Neural cell (in vitro differentiated cells): ENCODE measurements around the gene ZNF331. TPM values are rescaled to one million over a fixed set of nuclear protein-coding genes. Genes with fewer than 3 reads are reported as not detected.

ENCODE experiments used
- H2AFZ ChIP-seq: fragments of 200-600, 300-800 bp; sonication (generic), shearing (Covaris generic); 2 replicates; pipeline ENCODE4 v1.6.0; 2014; ENCODE audit warnings: low read depth, mild to moderate bottlenecking, antibody characterized with exemption, low read length, moderate library complexity
- H3F3A ChIP-seq: fragments of 200-600 bp; shearing (Covaris generic); 2 replicates; pipeline ENCODE4 v1.6.1; 2016; ENCODE audit warnings: mild to moderate bottlenecking, moderate library complexity, mixed read lengths, antibody characterized with exemption, low read length; ENCODE audit not compliant: insufficient read depth, poor library complexity, severe bottlenecking
- H3K27ac ChIP-seq: fragments of 200-600, 300-800 bp; sonication (generic), shearing (Covaris generic); 2 replicates; pipeline ENCODE4 v1.5.1; 2014; ENCODE audit warnings: mild to moderate bottlenecking, low read length, moderate library complexity
- H3K27me3 ChIP-seq: fragments of 300-800, 200-600 bp; sonication (generic), shearing (Covaris generic); 2 replicates; pipeline ENCODE4 v1.6.0; 2014; ENCODE audit warnings: mild to moderate bottlenecking, low read depth, low read length, moderate library complexity; ENCODE audit not compliant: insufficient read depth
- H3K36me3 ChIP-seq: fragments of 300-800, 200-600 bp; sonication (generic), shearing (Covaris generic); 2 replicates; pipeline ENCODE4 v1.5.1; 2014; ENCODE audit warnings: mild to moderate bottlenecking, antibody characterized with exemption, low read length, moderate library complexity; ENCODE audit not compliant: insufficient read depth
- H3K4me2 ChIP-seq: fragments of 300-800, 200-600 bp; sonication (generic), shearing (Covaris generic); 2 replicates; pipeline ENCODE4 v1.6.0; 2014; ENCODE audit warnings: mild to moderate bottlenecking, low read length
- H3K4me3 ChIP-seq: fragments of 300-800, 200-600 bp; sonication (generic), shearing (Covaris generic); 2 replicates; pipeline ENCODE4 v1.5.1; 2014; ENCODE audit warnings: mild to moderate bottlenecking, low read length, moderate library complexity
- H3K79me2 ChIP-seq: fragments of 200-600 bp; shearing (Covaris generic); replicated peaks from 2 replicates; pipeline ENCODE4 v1.6.0; 2014; ENCODE audit warnings: mild to moderate bottlenecking, low read length, moderate library complexity; ENCODE audit not compliant: insufficient read depth
- H3K9ac ChIP-seq: fragments of 300-800, 200-600 bp; sonication (generic), shearing (Covaris generic); 2 replicates; pipeline ENCODE4 v1.6.1; 2016; ENCODE audit warnings: mild to moderate bottlenecking, low read length, mixed read lengths
- H3K9me2 ChIP-seq: fragments of 200-600 bp; shearing (Covaris generic); 2 replicates; pipeline ENCODE4 v1.6.1; 2016; ENCODE audit warnings: mild to moderate bottlenecking, low read length, mixed read lengths; ENCODE audit not compliant: insufficient read depth
- H3K9me3 ChIP-seq: fragments of 200-600, 300-800 bp; sonication (generic), shearing (Covaris generic); 2 replicates; pipeline ENCODE4 v1.6.1; 2016; ENCODE audit warnings: mild to moderate bottlenecking, mixed run types, low read length, moderate library complexity, mixed read lengths
- H4K20me1 ChIP-seq: fragments of 200-600 bp; shearing (Covaris generic); 2 replicates; pipeline ENCODE4 v1.6.1; 2016; ENCODE audit warnings: mild to moderate bottlenecking, mixed run types; ENCODE audit not compliant: insufficient read depth
- EP300 ChIP-seq: fragments of 450-650 bp; conservative IDR thresholded peaks from 2 replicates; pipeline ENCODE4 v1.6.1; 2014; ENCODE audit warnings: antibody characterized with exemption, mild to moderate bottlenecking, moderate library complexity; ENCODE audit not compliant: poor library complexity, severe bottlenecking
- EZH2 ChIP-seq: fragments of 200-600, 300-800 bp; shearing (Covaris generic), sonication (generic); IDR thresholded peaks from 2 replicates; pipeline ENCODE4 v1.6.1; 2014; ENCODE audit warnings: antibody characterized with exemption, low read length, borderline replicate concordance, mild to moderate bottlenecking; ENCODE audit not compliant: insufficient read depth, poor library complexity, severe bottlenecking
- MXI1 ChIP-seq: fragments of 450-650 bp; conservative IDR thresholded peaks from 2 replicates; pipeline ENCODE4 v1.6.1; 2014; ENCODE audit warnings: antibody characterized with exemption, mild to moderate bottlenecking; ENCODE audit not compliant: poor library complexity, severe bottlenecking
- POLR2AphosphoS5 ChIP-seq: IDR thresholded peaks from 2 replicates; pipeline ENCODE4 v1.6.1; 2012
- RAD21 ChIP-seq: fragments of 450-650 bp; conservative IDR thresholded peaks from 2 replicates; pipeline ENCODE4 v1.6.1; 2014; ENCODE audit warnings: antibody characterized with exemption, mild to moderate bottlenecking, moderate library complexity
- SMC3 ChIP-seq: fragments of 450-650 bp; conservative IDR thresholded peaks from 2 replicates; pipeline ENCODE4 v1.6.1; 2014; ENCODE audit warnings: antibody characterized with exemption, mild to moderate bottlenecking, moderate library complexity; ENCODE audit not compliant: poor library complexity
- TAF1 ChIP-seq: IDR thresholded peaks from 2 replicates; pipeline ENCODE4 v1.6.1; 2012; ENCODE audit warnings: low read depth
- polyA plus RNA-seq: library from polyadenylated mRNA; depleted of rRNA; stranded (reverse); fragments of >200 nt; gene quantifications from 2 replicates; pipeline ENCODE4 v1.2.3, GENCODE V29; 2014
- TF ChIP-seq, protein P1 (sequence below): fragments of 450-650 bp; IDR thresholded peaks from 2 replicates; pipeline ENCODE4 v1.5.1; 2014; ENCODE audit warnings: antibody characterized with exemption, mild to moderate bottlenecking, moderate library complexity; ENCODE audit not compliant: poor library complexity, severe bottlenecking
- TF ChIP-seq, protein P2 (sequence below): IDR thresholded peaks from 2 replicates; pipeline ENCODE4 v1.6.1; 2012; ENCODE audit warnings: borderline replicate concordance

The ZNF331 gene
- polyA plus RNA-seq, 1 donor from 2014 or later = 10.7 TPM

DNA sequence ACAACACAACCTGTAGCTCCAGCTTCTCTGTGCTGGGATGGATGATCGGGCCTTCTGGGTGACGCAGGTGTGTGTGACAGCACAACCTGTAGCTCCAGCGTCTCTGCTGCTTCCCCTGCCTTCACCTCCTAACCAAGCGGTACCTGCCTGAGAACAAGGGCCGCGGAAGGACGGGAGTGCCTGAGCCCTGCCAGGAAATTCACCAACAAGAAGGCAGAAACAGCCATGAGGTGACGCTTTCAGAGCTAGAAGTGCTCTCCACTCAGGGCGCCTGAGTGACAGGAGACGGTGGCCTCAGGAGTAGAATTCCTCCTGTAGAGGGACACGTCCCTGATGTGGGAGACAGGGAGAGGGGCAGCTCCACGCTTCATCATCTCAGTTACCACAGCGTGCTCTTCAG is 17.4 kb downstream of the ZNF331 start:
- H3F3A ChIP-seq = no peaks in the 10 kb centered on the region
- no peak overlapping the region for H3K9ac ChIP-seq
- H4K20me1 ChIP-seq = no peaks in the 10 kb centered on the region
- no peak overlapping the region for H2AFZ ChIP-seq
- no peaks in the 10 kb centered on the region for H3K36me3 ChIP-seq
- no peaks in the 10 kb centered on the region for H3K79me2 ChIP-seq
- H3K27ac ChIP-seq = no peak overlapping the region
- H3K9me2 ChIP-seq = no peaks in the 10 kb centered on the region
- no peaks in the 10 kb centered on the region for H3K9me3 ChIP-seq
- H3K4me2 ChIP-seq = no peak overlapping the region
- H3K27me3 ChIP-seq = no peaks in the 10 kb centered on the region
- TF ChIP-seq TAF1 = no peak
- TF ChIP-seq, protein P1, sequence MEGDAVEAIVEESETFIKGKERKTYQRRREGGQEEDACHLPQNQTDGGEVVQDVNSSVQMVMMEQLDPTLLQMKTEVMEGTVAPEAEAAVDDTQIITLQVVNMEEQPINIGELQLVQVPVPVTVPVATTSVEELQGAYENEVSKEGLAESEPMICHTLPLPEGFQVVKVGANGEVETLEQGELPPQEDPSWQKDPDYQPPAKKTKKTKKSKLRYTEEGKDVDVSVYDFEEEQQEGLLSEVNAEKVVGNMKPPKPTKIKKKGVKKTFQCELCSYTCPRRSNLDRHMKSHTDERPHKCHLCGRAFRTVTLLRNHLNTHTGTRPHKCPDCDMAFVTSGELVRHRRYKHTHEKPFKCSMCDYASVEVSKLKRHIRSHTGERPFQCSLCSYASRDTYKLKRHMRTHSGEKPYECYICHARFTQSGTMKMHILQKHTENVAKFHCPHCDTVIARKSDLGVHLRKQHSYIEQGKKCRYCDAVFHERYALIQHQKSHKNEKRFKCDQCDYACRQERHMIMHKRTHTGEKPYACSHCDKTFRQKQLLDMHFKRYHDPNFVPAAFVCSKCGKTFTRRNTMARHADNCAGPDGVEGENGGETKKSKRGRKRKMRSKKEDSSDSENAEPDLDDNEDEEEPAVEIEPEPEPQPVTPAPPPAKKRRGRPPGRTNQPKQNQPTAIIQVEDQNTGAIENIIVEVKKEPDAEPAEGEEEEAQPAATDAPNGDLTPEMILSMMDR = no peak
- TF ChIP-seq SMC3 = no peak
- TF ChIP-seq MXI1 = no peak
- TF ChIP-seq EZH2 = no peak
- TF ChIP-seq, protein P2, sequence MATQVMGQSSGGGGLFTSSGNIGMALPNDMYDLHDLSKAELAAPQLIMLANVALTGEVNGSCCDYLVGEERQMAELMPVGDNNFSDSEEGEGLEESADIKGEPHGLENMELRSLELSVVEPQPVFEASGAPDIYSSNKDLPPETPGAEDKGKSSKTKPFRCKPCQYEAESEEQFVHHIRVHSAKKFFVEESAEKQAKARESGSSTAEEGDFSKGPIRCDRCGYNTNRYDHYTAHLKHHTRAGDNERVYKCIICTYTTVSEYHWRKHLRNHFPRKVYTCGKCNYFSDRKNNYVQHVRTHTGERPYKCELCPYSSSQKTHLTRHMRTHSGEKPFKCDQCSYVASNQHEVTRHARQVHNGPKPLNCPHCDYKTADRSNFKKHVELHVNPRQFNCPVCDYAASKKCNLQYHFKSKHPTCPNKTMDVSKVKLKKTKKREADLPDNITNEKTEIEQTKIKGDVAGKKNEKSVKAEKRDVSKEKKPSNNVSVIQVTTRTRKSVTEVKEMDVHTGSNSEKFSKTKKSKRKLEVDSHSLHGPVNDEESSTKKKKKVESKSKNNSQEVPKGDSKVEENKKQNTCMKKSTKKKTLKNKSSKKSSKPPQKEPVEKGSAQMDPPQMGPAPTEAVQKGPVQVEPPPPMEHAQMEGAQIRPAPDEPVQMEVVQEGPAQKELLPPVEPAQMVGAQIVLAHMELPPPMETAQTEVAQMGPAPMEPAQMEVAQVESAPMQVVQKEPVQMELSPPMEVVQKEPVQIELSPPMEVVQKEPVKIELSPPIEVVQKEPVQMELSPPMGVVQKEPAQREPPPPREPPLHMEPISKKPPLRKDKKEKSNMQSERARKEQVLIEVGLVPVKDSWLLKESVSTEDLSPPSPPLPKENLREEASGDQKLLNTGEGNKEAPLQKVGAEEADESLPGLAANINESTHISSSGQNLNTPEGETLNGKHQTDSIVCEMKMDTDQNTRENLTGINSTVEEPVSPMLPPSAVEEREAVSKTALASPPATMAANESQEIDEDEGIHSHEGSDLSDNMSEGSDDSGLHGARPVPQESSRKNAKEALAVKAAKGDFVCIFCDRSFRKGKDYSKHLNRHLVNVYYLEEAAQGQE = no peak
- no peak for TF ChIP-seq EP300
- no peak for TF ChIP-seq RAD21
- TF ChIP-seq POLR2AphosphoS5 = no peak
- no peak overlapping the region for H3K4me3 ChIP-seq

DNA sequence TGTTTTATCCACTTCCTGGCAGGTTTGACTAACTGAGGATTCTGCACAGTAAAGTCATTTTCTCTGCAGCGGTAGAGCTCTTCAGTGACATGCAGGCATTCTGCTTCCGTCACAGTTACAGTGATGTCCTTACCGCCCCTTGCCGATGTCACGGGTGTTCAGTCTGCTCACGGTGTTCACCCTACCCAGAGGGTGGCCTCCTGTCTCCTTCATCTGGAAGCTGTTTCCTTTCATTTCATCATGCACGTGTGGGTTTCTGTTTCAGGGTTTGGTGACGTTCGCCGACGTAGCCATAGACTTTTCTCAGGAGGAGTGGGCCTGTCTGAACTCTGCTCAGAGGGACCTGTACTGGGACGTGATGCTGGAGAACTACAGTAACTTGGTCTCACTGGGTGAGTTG is 33.4 kb downstream of the ZNF331 start:
- no peak overlapping the region for H3K4me3 ChIP-seq
- no peaks in the 10 kb centered on the region for H3K9me2 ChIP-seq
- H3K9ac ChIP-seq = no peak overlapping the region
- no peak overlapping the region for H3K4me2 ChIP-seq
- no peaks in the 10 kb centered on the region for H3F3A ChIP-seq
- TF ChIP-seq TAF1 (no peak), MXI1 (no peak), RAD21 (no peak), POLR2AphosphoS5 (no peak), EP300 (no peak), EZH2 (no peak), SMC3 (no peak)
- TF ChIP-seq, protein P2 = no peak
- TF ChIP-seq, protein P1 = no peak
- H4K20me1 ChIP-seq = no peaks in the 10 kb centered on the region
- H3K9me3 ChIP-seq = no peaks in the 10 kb centered on the region
- H3K27me3 ChIP-seq = no peaks in the 10 kb centered on the region
- H2AFZ ChIP-seq = no peak overlapping the region
- no peaks in the 10 kb centered on the region for H3K36me3 ChIP-seq
- no peaks in the 10 kb centered on the region for H3K79me2 ChIP-seq
- H3K27ac ChIP-seq = no peak overlapping the region
